HEK293T (cell line): ENCODE results near the gene ATF7.

ENCODE experiments used
- CTCF ChIA-PET: fragments of 350-600 bp; formaldehyde crosslinking; extraction: SDS; loops from one replicate; lab custom pipeline; 2021; ENCODE audit warnings: antibody characterized with exemption, inconsistent platforms; lab: Yijun Ruan, JAX
- POLR2A ChIA-PET: fragments of 350-600 bp; formaldehyde crosslinking; extraction: SDS; loops from one replicate; lab custom pipeline; 2020; ENCODE audit warnings: antibody characterized with exemption, inconsistent platforms; lab: Yijun Ruan, JAX
- DNase-seq: peaks from one replicate; pipeline ENCODE4 v3.0.0; 2012; ENCODE audit warnings: mixed read lengths; ENCODE audit errors: extremely low spot score
- ARNT ChIP-seq: fragments of 450-650 bp; IDR thresholded peaks from 2 replicates; pipeline ENCODE4 v1.6.1; 2017; ENCODE audit warnings: mild to moderate bottlenecking
- BHLHE40 ChIP-seq: fragments of 450-650 bp; IDR thresholded peaks from 2 replicates; pipeline ENCODE4 v1.6.1; 2016; ENCODE audit warnings: mild to moderate bottlenecking, moderate library complexity, borderline replicate concordance
- CTBP1 ChIP-seq: fragments of 450-650 bp; IDR thresholded peaks from 2 replicates; pipeline ENCODE4 v1.6.1; 2016; ENCODE audit warnings: borderline replicate concordance
- ELF4 ChIP-seq: fragments of 450-650 bp; IDR thresholded peaks from 2 replicates; pipeline ENCODE4 v1.6.1; 2017; ENCODE audit warnings: antibody characterized with exemption
- FOXA1 ChIP-seq: fragments of 450-650 bp; IDR thresholded peaks from 2 replicates; pipeline ENCODE4 v1.6.1; 2016; ENCODE audit warnings: mild to moderate bottlenecking
- FOXK2 ChIP-seq: fragments of 450-650 bp; IDR thresholded peaks from 2 replicates; pipeline ENCODE4 v1.6.1; 2016; ENCODE audit warnings: mild to moderate bottlenecking
- FOXM1 ChIP-seq: fragments of 450-650 bp; IDR thresholded peaks from 2 replicates; pipeline ENCODE4 v1.6.1; 2017; ENCODE audit warnings: mild to moderate bottlenecking, borderline replicate concordance
- HDGF ChIP-seq: fragments of 450-650 bp; IDR thresholded peaks from 2 replicates; pipeline ENCODE4 v1.6.1; 2017; ENCODE audit warnings: antibody characterized with exemption, borderline replicate concordance
- L3MBTL2 ChIP-seq: fragments of 450-650 bp; conservative IDR thresholded peaks from 2 replicates; pipeline ENCODE4 v1.6.1; 2016; ENCODE audit warnings: mild to moderate bottlenecking
- LEF1 ChIP-seq: fragments of 450-650 bp; IDR thresholded peaks from 2 replicates; pipeline ENCODE4 v1.6.1; 2017; ENCODE audit warnings: mild to moderate bottlenecking, borderline replicate concordance
- NFRKB ChIP-seq: fragments of 450-650 bp; IDR thresholded peaks from 2 replicates; pipeline ENCODE4 v1.6.1; 2016; ENCODE audit warnings: mild to moderate bottlenecking, moderate library complexity
- SP1 ChIP-seq: fragments of 450-650 bp; IDR thresholded peaks from 2 replicates; pipeline ENCODE4 v1.6.1; 2017
- SUZ12 ChIP-seq: fragments of 450-650 bp; IDR thresholded peaks from 2 replicates; pipeline ENCODE4 v1.6.1; 2016; ENCODE audit warnings: mild to moderate bottlenecking
- TARDBP ChIP-seq: fragments of 450-650 bp; IDR thresholded peaks from 2 replicates; pipeline ENCODE4 v1.6.1; 2016
- ZNF384 ChIP-seq: fragments of 450-650 bp; IDR thresholded peaks from 2 replicates; pipeline ENCODE4 v1.6.1; 2016
- TF ChIP-seq, protein P1 (sequence below): fragments of 450-650 bp; IDR thresholded peaks from 2 replicates; pipeline ENCODE4 v1.6.1; 2016

ATF7 gene

DNA sequence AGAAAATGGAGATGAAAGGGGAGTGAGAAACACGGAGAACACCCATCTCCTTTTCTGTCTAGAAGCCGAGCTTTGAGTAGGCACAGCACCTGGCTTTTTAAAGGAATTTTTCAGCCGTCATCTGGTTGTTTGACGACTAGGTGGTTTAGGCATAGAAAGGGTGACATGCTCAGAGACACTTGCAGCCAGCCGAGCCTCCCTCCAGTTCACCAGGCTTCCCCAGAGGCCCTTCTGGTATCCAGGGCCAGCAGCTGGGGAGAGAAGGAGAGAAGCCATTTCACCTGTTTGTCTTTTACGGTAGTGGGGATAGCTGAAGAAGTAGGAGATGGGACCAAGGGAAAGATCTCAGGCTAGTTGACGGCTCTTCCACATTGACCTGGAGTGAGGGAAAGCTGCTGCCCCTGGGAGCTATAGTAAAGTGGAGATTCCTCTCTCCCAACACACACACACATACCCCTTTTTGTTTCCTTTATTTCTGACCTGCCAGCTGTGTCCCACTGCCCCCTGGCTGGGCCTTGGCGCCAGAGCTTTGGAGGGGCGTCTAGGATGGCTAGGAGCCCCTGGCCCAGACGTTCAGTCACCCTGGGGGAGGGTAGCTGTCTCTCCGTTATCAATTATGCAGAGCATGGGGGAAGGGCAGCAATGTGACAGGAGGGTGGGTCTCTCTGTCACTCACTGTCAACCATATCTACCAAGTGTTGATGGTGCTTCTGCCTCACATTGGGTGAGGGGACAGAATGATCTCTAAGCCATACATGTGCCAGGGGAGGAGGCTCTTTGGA lies 132.4 kb downstream of the ATF7 start:
- ChIA-PET CTCF (interaction anchor here (1.3 to 1.5 kb wide), 2 partner anchors 15 to 172 kb away, joined by 5 to 7 read pairs; partner anchors contain the start of gene AAAS), POLR2A (interaction anchor here (0.8 to 3.4 kb wide), 6 partner anchors 11 to 226 kb away, joined by 3 to 19 read pairs (median 4); partner anchors contain the start of genes AAAS and ESPL1)
- no peak for TF ChIP-seq ZNF384
- no peak for TF ChIP-seq L3MBTL2
- TF ChIP-seq, protein P1, sequence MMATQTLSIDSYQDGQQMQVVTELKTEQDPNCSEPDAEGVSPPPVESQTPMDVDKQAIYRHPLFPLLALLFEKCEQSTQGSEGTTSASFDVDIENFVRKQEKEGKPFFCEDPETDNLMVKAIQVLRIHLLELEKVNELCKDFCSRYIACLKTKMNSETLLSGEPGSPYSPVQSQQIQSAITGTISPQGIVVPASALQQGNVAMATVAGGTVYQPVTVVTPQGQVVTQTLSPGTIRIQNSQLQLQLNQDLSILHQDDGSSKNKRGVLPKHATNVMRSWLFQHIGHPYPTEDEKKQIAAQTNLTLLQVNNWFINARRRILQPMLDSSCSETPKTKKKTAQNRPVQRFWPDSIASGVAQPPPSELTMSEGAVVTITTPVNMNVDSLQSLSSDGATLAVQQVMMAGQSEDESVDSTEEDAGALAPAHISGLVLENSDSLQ = no peak
- TF ChIP-seq ARNT = no peak
- no peak for TF ChIP-seq ELF4
- TF ChIP-seq FOXA1 = no peak
- TF ChIP-seq CTBP1 = no peak
- TF ChIP-seq BHLHE40 = no peak
- TF ChIP-seq HDGF = no peak
- no peak for TF ChIP-seq SP1
- TF ChIP-seq TARDBP = no peak
- no peak for TF ChIP-seq LEF1
- TF ChIP-seq FOXK2 = no peak
- TF ChIP-seq SUZ12 = no peak
- TF ChIP-seq NFRKB = no peak
- no peak for TF ChIP-seq FOXM1
- no peak for DNase-seq

DNA sequence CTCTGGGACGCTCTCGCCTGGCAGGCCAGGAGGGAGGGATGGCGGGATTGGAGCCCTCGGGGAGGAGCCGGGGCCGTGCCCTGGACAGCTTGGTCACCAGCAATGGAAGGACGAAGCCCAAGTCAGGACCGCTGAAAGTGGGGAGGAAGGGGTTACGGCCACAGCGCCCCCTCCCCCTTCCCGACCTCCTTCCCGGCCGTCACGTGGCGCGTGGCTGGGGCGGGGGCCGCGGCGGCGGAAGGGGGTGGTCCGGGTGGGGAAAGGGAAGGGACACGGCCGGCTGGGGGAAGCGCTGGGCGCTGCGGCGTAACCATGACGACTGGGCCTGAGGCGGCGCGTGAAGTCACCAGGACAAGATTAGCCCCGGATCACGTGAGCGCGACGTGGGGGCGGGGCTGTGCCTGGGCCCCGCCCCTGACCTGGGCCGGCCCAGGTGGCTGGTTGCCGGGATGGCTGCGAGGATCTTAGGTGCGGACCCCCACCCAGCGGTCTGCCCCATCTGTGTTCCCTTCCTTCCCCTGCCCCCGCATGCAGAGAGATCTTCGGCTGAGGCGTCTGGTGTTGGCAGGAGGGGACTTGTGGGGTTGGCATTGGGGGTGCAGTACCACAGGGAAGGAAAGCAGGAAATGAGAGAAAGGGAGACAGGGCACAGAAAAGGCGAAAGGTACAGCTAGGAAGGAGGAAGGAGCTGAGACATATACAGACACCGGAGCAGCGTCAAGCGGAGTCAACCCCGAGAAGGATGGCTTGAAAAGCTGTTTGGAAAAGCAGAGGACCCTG lies 133.2 kb downstream of the ATF7 start:
- TF ChIP-seq, protein P1 = no peak
- TF ChIP-seq L3MBTL2 (peak; percentile 77), FOXK2 (no peak), LEF1 (no peak)
- ChIA-PET CTCF (interaction anchor here (1.2 to 1.5 kb wide), 3 partner anchors 16 to 172 kb away, joined by 5 to 7 read pairs (median 6); partner anchors contain the start of gene AAAS), POLR2A (interaction anchor here (0.9 to 3.4 kb wide), 8 partner anchors 8 to 172 kb away, joined by 3 to 26 read pairs (median 4); partner anchors contain the start of genes AAAS, SP1 and TARBP2)
- DNase-seq = peak; percentile 90

DNA sequence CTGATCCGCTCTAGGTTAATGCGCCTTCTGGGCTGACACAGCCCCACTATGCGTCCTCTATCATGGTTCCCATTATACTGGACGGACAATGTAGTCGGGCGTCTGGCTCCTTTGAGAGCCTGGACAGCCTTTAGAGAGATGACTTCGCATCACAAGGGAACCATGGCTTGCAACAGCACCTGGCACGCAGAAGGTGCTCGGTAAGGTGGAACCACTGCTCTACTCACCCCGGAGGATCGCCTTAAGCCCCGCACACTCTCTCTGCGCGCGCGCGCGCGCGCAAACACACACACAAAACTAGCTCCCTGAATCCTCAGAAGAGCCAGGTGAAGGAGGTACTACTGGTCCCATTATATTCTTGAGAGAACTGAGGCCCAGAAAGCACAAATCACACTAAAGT lies 134.0 kb downstream of the ATF7 start:
- CTCF ChIA-PET = interaction anchor here (0.7 to 1.9 kb wide), 3 partner anchors 15 to 19 kb away, joined by 6 to 8 read pairs (median 6); no protein-coding TSS in a partner anchor
- TF ChIP-seq ZNF384 (no peak; the same call in 1 of the 2 replicates), SUZ12 (no peak), SP1 (no peak), TARDBP (no peak), FOXK2 (no peak), FOXM1 (no peak)
- TF ChIP-seq, protein P1 = no peak

DNA sequence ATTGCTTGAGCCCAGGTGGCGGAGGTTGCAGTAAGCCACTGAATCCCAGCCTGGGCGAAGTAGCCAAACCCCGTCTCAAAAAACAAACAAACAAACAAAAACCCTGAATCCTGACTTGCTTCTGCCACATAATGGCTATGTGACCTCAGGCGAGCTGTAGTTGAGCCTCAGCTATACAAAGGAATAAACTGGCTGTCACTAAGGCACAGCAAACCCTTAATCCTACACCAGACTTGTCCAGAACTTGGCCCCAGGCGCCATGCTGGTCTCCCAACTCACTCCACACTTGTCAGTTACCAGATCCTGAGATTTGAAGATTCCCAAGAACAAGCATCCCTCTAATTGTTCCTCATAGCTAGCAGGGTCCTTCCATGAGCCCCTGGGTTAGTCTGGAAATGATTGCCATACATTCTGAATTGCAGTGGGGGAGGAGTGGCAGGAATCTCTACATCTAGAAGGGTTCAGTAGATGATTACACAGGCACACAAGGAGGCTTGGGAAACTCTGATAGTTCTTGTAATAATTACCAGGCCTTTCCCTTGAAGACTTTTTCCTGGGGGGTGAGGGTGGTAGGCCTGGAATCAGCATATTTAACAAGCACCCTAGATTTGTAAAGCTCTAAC lies 136.8 kb downstream of the ATF7 start:
- DNase-seq = no peak
- POLR2A ChIA-PET = interaction anchor here (0.6 to 2.6 kb wide), 4 partner anchors 10 to 419 kb away, joined by 3 to 14 read pairs (median 4); partner anchors contain the start of genes MAP3K12 and TARBP2
- TF ChIP-seq ARNT (no peak), FOXA1 (no peak), SP1 (no peak), CTBP1 (no peak), FOXM1 (no peak), SUZ12 (no peak), ZNF384 (no peak)
- CTCF ChIA-PET = no interaction called here

More for the DNA sequence above, 134.0 kb downstream of the ATF7 start:
- POLR2A ChIA-PET = interaction anchor here (0.9 to 3.4 kb wide), 5 partner anchors 9 to 171 kb away, joined by 3 to 26 read pairs (median 4); partner anchors contain the start of genes SP1 and TARBP2
- no peak for DNase-seq

DNA sequence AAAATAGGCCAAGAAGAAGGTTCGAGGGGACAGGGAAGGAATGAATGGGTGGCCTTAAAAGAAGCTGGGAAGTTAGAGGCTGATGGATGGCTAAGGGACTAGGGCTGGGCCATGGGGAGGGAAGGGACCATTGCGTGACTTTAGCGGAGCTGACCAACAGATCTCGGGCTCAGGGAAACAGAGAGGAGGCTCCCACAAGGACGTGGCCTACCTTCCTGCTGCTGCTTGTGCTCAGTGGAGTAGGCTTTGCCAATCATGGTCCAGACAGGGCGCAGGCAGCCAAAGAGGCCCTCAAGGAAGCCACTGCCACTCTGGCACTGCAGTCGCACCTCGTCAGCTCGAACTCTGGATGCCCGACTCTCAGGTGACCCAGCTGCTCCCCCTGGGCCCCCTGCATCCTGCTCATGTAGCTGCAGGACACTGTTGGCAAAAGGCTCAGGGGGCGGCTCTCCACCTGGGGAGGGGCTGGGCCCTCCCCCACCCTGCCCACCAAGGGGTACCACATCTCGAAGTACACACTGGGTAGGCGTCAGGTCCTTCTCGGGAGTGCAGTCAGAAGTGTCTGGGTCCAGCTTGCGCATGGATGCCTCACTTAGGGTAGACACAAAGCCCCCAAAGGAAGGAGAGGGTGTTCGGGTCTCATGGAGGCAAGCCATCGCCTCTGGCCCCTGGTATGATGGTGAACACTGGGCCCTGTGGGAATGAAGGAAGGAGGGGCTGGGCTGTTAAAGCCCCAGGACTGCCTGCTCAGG lies 139.3 kb downstream of the ATF7 start:
- CTCF ChIA-PET = no interaction called here
- DNase-seq = no peak
- TF ChIP-seq, protein P1 = no peak
- TF ChIP-seq SUZ12 (no peak), L3MBTL2 (no peak), ELF4 (no peak), TARDBP (no peak), FOXA1 (no peak), SP1 (no peak), BHLHE40 (no peak)
- POLR2A ChIA-PET = interaction anchor here (1.2 kb wide), 1 partner anchor 14 kb away, joined by 5 read pairs; the partner anchor contains the start of gene TARBP2
